CD4-positive, alpha-beta T cell (primary cell): ENCODE results near the gene PRM2. TPM values are rescaled to one million over a fixed set of nuclear protein-coding genes. Genes with fewer than 3 reads are reported as not detected.

ENCODE experiments used
- ATAC-seq: fragments of 200-7000 bp; cut with Tn5 transposase; one replicate; pipeline ENCODE4 v1.10.0; 2022; ENCODE audit warnings: mild to moderate bottlenecking; ENCODE audit not compliant: poor library complexity
- CTCF ChIA-PET: fragments of 350-600 bp; sonication (Branson Sonifier 250); formaldehyde crosslinking; loops from one replicate; lab custom pipeline; 2021; ENCODE audit warnings: antibody characterized with exemption, inconsistent platforms; lab: Charles Lee
- POLR2A ChIA-PET: fragments of 350-600 bp; sonication (Branson Sonifier 250); formaldehyde crosslinking; loops from one replicate; lab custom pipeline; 2021; ENCODE audit warnings: antibody characterized with exemption, inconsistent platforms; lab: Charles Lee
- DNase-seq, 14 experiments: peaks; one replicate each; pipeline ENCODE4 v3.0.0-alpha.2; 2013 to 2020; ENCODE audit warnings: mixed read lengths in 2 of 14
- H3K27ac ChIP-seq, 2 donors: one replicate each; pipeline versions ENCODE4 v1.5.1 to v1.7.0; 2013; ENCODE audit warnings: low read length in 2 of 2, low read depth in 1 of 2, mild to moderate bottlenecking in 1 of 2
- H3K27me3 ChIP-seq, 2 experiments: 1 replicate in 1 of 2; 2 replicates in 1 of 2; pipeline versions ENCODE4 v1.6.1 to v1.7.0; 2013; ENCODE audit warnings: low read length in 2 of 2, control low read depth in 1 of 2, mild to moderate bottlenecking in 1 of 2, moderate library complexity in 1 of 2; ENCODE audit not compliant: insufficient read depth in 2 of 2, control insufficient read depth in 1 of 2
- H3K36me3 ChIP-seq: one replicate; pipeline ENCODE4 v1.6.1; 2013; ENCODE audit warnings: low read length, control low read depth; ENCODE audit not compliant: insufficient read depth
- H3K4me1 ChIP-seq: one replicate; pipeline ENCODE4 v1.6.1; 2013; ENCODE audit warnings: low read length, control low read depth; ENCODE audit not compliant: insufficient read depth
- H3K4me3 ChIP-seq: one replicate; pipeline ENCODE4 v1.5.1; 2013; ENCODE audit warnings: mild to moderate bottlenecking, low read length, moderate library complexity
- H3K9me3 ChIP-seq, 2 experiments: 1 replicate in 1 of 2; 2 replicates in 1 of 2; pipeline versions ENCODE4 v1.6.1 to v1.7.0; 2013; ENCODE audit warnings: low read length in 2 of 2, mild to moderate bottlenecking in 2 of 2, control low read depth in 1 of 2, moderate library complexity in 1 of 2; ENCODE audit not compliant: control insufficient read depth in 1 of 2, insufficient read depth in 1 of 2
- H3K27ac Mint-ChIP-seq: one replicate; pipeline ENCODE4 v1.8.0; 2020; ENCODE audit warnings: mixed read lengths
- H3K27me3 Mint-ChIP-seq: one replicate; pipeline ENCODE4 v1.8.0; 2021; ENCODE audit warnings: mixed read lengths
- H3K36me3 Mint-ChIP-seq: one replicate; pipeline ENCODE4 v1.8.0; 2021; ENCODE audit warnings: low read depth, mixed read lengths
- H3K4me1 Mint-ChIP-seq: one replicate; pipeline ENCODE4 v1.8.0; 2021; ENCODE audit warnings: low read depth, mixed read lengths
- H3K4me3 Mint-ChIP-seq: one replicate; pipeline ENCODE4 v1.8.0; 2020; ENCODE audit warnings: mild to moderate bottlenecking, mixed read lengths
- H3K9me3 Mint-ChIP-seq: one replicate; pipeline ENCODE4 v1.8.0; 2020; ENCODE audit warnings: mixed read lengths
- CTCF ChIP-seq: fragments of 200-600 bp; IDR thresholded peaks from one replicate; pipeline ENCODE4 v1.8.0; 2022; ENCODE audit warnings: antibody characterized with exemption, mild to moderate bottlenecking
- intact Hi-C, 2 experiments: fragments of 100-400 bp; cut with DNase I in 1 of 2; cut with micrococcal nuclease in 1 of 2; formaldehyde crosslinking; loops; one replicate each; pipeline versions ENCODE4 v1.15.1 to v1.9.0; 2023 to 2025; cut with DNase I, micrococcal nuclease
- total RNA-seq, 174 experiments: library from RNA in 2 of 174; stranded (reverse) in 2 of 174; gene quantifications; one replicate each; pipeline ENCODE4 v1.2.3 and lab custom pipeline; 2021 to 2026

PRM2 gene
- total RNA-seq, 2 experiments from 2014 or later, result not detected

- Mint-ChIP-seq H3K36me3 (no peaks in the 10 kb centered on the region), H3K4me1 (peaks cover 36% of the 10 kb centered on the region), H3K9me3 (no peaks in the 10 kb centered on the region), H3K4me3 (no peak overlapping the region), H3K27me3 (no peaks in the 10 kb centered on the region), H3K27ac (no peak overlapping the region)
- no peak for ATAC-seq
- DNase-seq, result no peak
- intact Hi-C loops, result no loop called here
- POLR2A ChIA-PET, result no interaction called here
- Histone ChIP-seq H3K27ac (no peak overlapping the region), H3K36me3 (no peaks in the 10 kb centered on the region), H3K9me3 (peaks cover 0 to 3% of the 10 kb centered on the region in 2 experiments), H3K27me3 (no peaks in the 10 kb centered on the region), H3K4me3 (no peak overlapping the region), H3K4me1 (peaks cover 26% of the 10 kb centered on the region)
- TF ChIP-seq CTCF, result no peak
- CTCF ChIA-PET, result no interaction called here
Observed at GRCh38 chr16:11315510-11315909, 39.2 kb upstream of the PRM2 start.

GRCh38 chr16:11314309-11314894 lies 38.1 kb upstream of the PRM2 start:
- no peaks in the 10 kb centered on the region for H3K27me3 ChIP-seq

GRCh38 chr16:11313493-11314308 lies 37.4 kb upstream of the PRM2 start:
- Mint-ChIP-seq H3K9me3 (no peaks in the 10 kb centered on the region), H3K36me3 (no peaks in the 10 kb centered on the region), H3K4me1 (peaks cover 39% of the 10 kb centered on the region), H3K4me3 (peak overlapping the region; percentile 20), H3K27ac (peak overlapping the region; percentile 81), H3K27me3 (no peaks in the 10 kb centered on the region)
- DNase-seq (no peak), ATAC-seq (no peak)
- H3K4me3 ChIP-seq, result no peak overlapping the region
- TF ChIP-seq CTCF, result no peak
- intact Hi-C loops, result no loop called here
- H3K9me3 ChIP-seq, result peaks cover 0 to under 1% of the 10 kb centered on the region in 2 experiments
- ChIA-PET POLR2A (interaction anchor here (0.7 to 5.9 kb wide), 2 partner anchors 16 to 24 kb away, joined by 3 to 29 read pairs; no protein-coding TSS in a partner anchor), CTCF (no interaction called here)
- H3K27me3 ChIP-seq, result no peaks in the 10 kb centered on the region
- peaks cover 34% of the 10 kb centered on the region for H3K4me1 ChIP-seq
- H3K36me3 ChIP-seq, result no peaks in the 10 kb centered on the region
- no peak overlapping the region for H3K27ac ChIP-seq

More at GRCh38 chr16:11314309-11314894, 38.1 kb upstream of the PRM2 start:
- Mint-ChIP-seq H3K27me3 (no peaks in the 10 kb centered on the region), H3K4me1 (peaks cover 39% of the 10 kb centered on the region), H3K4me3 (no peak overlapping the region), H3K36me3 (no peaks in the 10 kb centered on the region), H3K27ac (peak overlapping the region; percentile 81), H3K9me3 (no peaks in the 10 kb centered on the region)
- ChIA-PET POLR2A (no interaction called here), CTCF (no interaction called here)
- no peak for TF ChIP-seq CTCF
- no peaks in the 10 kb centered on the region for H3K36me3 ChIP-seq
- no peak overlapping the region for H3K27ac ChIP-seq
- H3K9me3 ChIP-seq, result peaks cover 0 to 3% of the 10 kb centered on the region in 2 experiments
- ATAC-seq (no peak), DNase-seq (no peak)
- no peak overlapping the region for H3K4me3 ChIP-seq
- intact Hi-C loops, result no loop called here
- H3K4me1 ChIP-seq, result peaks cover 28% of the 10 kb centered on the region
